Astrocyte of the spinal cord (primary cell): Measurements from ENCODE around the gene POLRMT.
A peak's percentile ranks its signal among the peaks of the same experiment; 100 is the strongest.

Experiments
- DNase-seq: peaks from one replicate; pipeline ENCODE4 v3.0.0; 2011; ENCODE audit warnings: low read depth, low spot score
- H3K4me3 ChIP-seq: 2 replicates; pipeline ENCODE4 v1.5.1; 2011; ENCODE audit warnings: low read depth, mild to moderate bottlenecking, low read length, moderate library complexity
- CTCF ChIP-seq: IDR thresholded peaks from 2 replicates; pipeline ENCODE4 v1.5.1; 2012; ENCODE audit warnings: low read depth, mild to moderate bottlenecking, low read length, inconsistent platforms
- in situ Hi-C: cut with HindIII; loops from 2 replicates; pipeline ENCODE4 v1.10.0; 2017; ENCODE audit warnings: low sequenced_read_pairs

Gene POLRMT

GRCh38 chr19:618674-619285, 14.6 kb downstream of the POLRMT start:
- no peak for TF ChIP-seq CTCF
- in situ Hi-C loops = no loop called here
- DNase-seq = no peak
- H3K4me3 ChIP-seq = no peak overlapping the region

- no peak for TF ChIP-seq CTCF
- DNase-seq = no peak
- in situ Hi-C loops = no loop called here
These were observed 15.1 kb downstream of the POLRMT start for GRCh38 chr19:618247-618619.

GRCh38 chr19:617551-618246, 15.6 kb downstream of the POLRMT start:
- H3K4me3 ChIP-seq = no peak overlapping the region
- in situ Hi-C loops = no loop called here
- no peak for TF ChIP-seq CTCF
- DNase-seq = no peak

More at GRCh38 chr19:618247-618619, 15.1 kb downstream of the POLRMT start:
- no peak overlapping the region for H3K4me3 ChIP-seq

GRCh38 chr19:616747-617526, 16.4 kb downstream of the POLRMT start:
- no peak overlapping the region for H3K4me3 ChIP-seq
- no peak for TF ChIP-seq CTCF
- DNase-seq = no peak
- in situ Hi-C loops = no loop called here

- no peak overlapping the region for H3K4me3 ChIP-seq
- DNase-seq = no peak
- in situ Hi-C loops = no loop called here
- TF ChIP-seq CTCF = no peak
These were observed 17.2 kb downstream of the POLRMT start for GRCh38 chr19:616062-616700.

- DNase-seq = peak; percentile 17
These were observed 17.7 kb downstream of the POLRMT start for GRCh38 chr19:615619-616018.

More at GRCh38 chr19:615619-616018, 17.7 kb downstream of the POLRMT start:
- no peak overlapping the region for H3K4me3 ChIP-seq
- in situ Hi-C loops = no loop called here
- no peak for TF ChIP-seq CTCF
